Epidermal melanocyte (primary cell): ENCODE data around the gene BABAM2.
"Not testable (repeated sequence)": the region's sequence is repeated elsewhere in the genome, so short reads cannot be mapped to it uniquely, and the experiment has no call there.

Experiments used
- DNase-seq: peaks from one replicate; pipeline ENCODE4 v3.0.0; 2011; ENCODE audit warnings: low spot score; ENCODE audit not compliant: insufficient read length

Gene BABAM2

GRCh38 chr2:27942612-27943547 lies 52.4 kb downstream of the BABAM2 start:
- no peak for DNase-seq

GRCh38 chr2:27946530-27947060 lies 56.1 kb downstream of the BABAM2 start:
- DNase-seq: no peak

- DNase-seq: no peak
These were observed 61.5 kb downstream of the BABAM2 start for GRCh38 chr2:27952070-27952469.

- no peak for DNase-seq
These were observed 62.5 kb downstream of the BABAM2 start for GRCh38 chr2:27953077-27953476.

GRCh38 chr2:27954221-27954673 lies 63.7 kb downstream of the BABAM2 start:
- DNase-seq: no peak

GRCh38 chr2:27954771-27955383 lies 64.3 kb downstream of the BABAM2 start:
- DNase-seq: no peak

- DNase-seq: no peak
These were observed 65.0 kb downstream of the BABAM2 start for GRCh38 chr2:27955384-27956161.

- no peak for DNase-seq
These were observed 66.4 kb downstream of the BABAM2 start for GRCh38 chr2:27956888-27957287.

GRCh38 chr2:27958711-27959378 lies 68.3 kb downstream of the BABAM2 start:
- DNase-seq: no peak

- no peak for DNase-seq
These were observed 69.0 kb downstream of the BABAM2 start for GRCh38 chr2:27959496-27959895.

- peak; percentile 74 for DNase-seq
These were observed 69.8 kb downstream of the BABAM2 start for GRCh38 chr2:27960237-27960912.

GRCh38 chr2:27962006-27962405 lies 71.5 kb downstream of the BABAM2 start:
- DNase-seq: no peak

GRCh38 chr2:27963472-27963871 lies 72.9 kb downstream of the BABAM2 start:
- no peak for DNase-seq

- DNase-seq: no peak
These were observed 73.5 kb downstream of the BABAM2 start for GRCh38 chr2:27964067-27964466.

GRCh38 chr2:27965841-27966240 lies 75.3 kb downstream of the BABAM2 start:
- no peak for DNase-seq

- peak; percentile 18 for DNase-seq
These were observed 75.9 kb downstream of the BABAM2 start for GRCh38 chr2:27966466-27966865.

GRCh38 chr2:27967076-27967475 lies 76.5 kb downstream of the BABAM2 start:
- DNase-seq: no peak

GRCh38 chr2:27968045-27968444 lies 77.5 kb downstream of the BABAM2 start:
- not testable (repeated sequence) for DNase-seq

- not testable (repeated sequence) for DNase-seq
These were observed 78.4 kb downstream of the BABAM2 start for GRCh38 chr2:27968957-27969356.

GRCh38 chr2:27972311-27972710 lies 81.8 kb downstream of the BABAM2 start:
- no peak for DNase-seq
